Breast epithelium (tissue), 3 donors: ENCODE data around the gene RPS28.

Experiments
- POLR2A ChIP-seq: fragments of 450-650 bp; IDR thresholded peaks from one replicate; pipeline ENCODE4 v1.6.1; 2016; ENCODE audit warnings: antibody characterized with exemption, mild to moderate bottlenecking, moderate library complexity
- POLR2AphosphoS5 ChIP-seq, 3 donors: sonication (generic); formaldehyde crosslinking; IDR thresholded peaks; one replicate each; pipeline ENCODE4 v1.6.1; 2017; ENCODE audit warnings: antibody characterized with exemption in 3 of 3
- TF ChIP-seq, protein P1 (sequence below), 3 donors: fragments of 450-650 bp; IDR thresholded peaks; one replicate each; pipeline ENCODE4 v1.5.1; 2016 to 2017; ENCODE audit warnings: antibody characterized with exemption in 3 of 3, mild to moderate bottlenecking in 3 of 3, moderate library complexity in 3 of 3

DNA sequence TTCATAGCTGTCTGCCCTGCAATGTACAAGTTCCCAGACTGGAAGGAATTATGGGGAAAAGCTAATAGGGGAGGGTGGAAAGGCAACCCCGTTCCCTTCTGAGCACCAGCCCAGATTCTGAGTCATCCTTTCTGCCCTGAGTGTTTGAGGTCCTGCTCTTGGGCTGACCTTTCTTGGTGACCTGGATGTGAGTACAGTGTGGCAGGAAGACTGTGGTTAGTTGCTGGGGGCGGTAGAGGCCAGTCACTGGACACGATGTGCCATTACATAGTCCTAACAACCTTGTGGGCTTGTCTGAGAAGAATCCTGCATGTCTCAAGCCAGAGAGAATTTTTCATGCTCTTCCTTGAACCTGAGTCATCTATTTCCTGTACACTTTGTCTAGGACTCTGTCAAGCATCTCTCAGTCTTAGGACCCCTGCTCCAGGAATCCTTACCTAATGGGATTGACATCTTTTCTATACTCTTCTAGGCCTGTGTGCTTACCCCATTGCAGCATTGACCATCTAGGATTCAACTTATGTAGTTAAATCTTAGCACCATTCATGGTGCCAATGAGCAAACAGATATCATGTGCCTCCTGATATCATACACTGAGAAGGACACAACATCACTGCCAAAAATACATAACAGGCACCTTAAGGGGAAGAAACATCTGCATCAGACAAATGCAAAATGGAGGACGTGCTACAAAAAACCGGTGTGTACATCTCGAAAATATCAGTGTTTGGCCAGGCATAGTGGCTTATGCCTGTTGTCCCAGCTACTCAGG is 34.5 kb downstream of the RPS28 start:
- no peak for TF ChIP-seq POLR2A
- TF ChIP-seq, protein P1, sequence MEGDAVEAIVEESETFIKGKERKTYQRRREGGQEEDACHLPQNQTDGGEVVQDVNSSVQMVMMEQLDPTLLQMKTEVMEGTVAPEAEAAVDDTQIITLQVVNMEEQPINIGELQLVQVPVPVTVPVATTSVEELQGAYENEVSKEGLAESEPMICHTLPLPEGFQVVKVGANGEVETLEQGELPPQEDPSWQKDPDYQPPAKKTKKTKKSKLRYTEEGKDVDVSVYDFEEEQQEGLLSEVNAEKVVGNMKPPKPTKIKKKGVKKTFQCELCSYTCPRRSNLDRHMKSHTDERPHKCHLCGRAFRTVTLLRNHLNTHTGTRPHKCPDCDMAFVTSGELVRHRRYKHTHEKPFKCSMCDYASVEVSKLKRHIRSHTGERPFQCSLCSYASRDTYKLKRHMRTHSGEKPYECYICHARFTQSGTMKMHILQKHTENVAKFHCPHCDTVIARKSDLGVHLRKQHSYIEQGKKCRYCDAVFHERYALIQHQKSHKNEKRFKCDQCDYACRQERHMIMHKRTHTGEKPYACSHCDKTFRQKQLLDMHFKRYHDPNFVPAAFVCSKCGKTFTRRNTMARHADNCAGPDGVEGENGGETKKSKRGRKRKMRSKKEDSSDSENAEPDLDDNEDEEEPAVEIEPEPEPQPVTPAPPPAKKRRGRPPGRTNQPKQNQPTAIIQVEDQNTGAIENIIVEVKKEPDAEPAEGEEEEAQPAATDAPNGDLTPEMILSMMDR (IDR thresholded peaks at IDR 0.05), result no peak
- TF ChIP-seq POLR2AphosphoS5 (IDR thresholded peaks at IDR 0.05), result peak; percentile 18 to 82 (median 26)
